Stimulated activated CD8-positive, alpha-beta memory T cell treated with anti-CD3 and anti-CD28 coated beads, Interleukin-4, amount 100 ng/mL, for 24 hours (primary cell): ENCODE data around the gene SAMD11.
"Not testable (repeated sequence)": the region's sequence is repeated elsewhere in the genome, so short reads cannot be mapped to it uniquely, and the experiment has no call there.

Source experiments
- DNase-seq: peaks from one replicate; pipeline ENCODE4 v3.0.0-alpha.2; 2020; ENCODE audit warnings: low read depth

Gene SAMD11

GRCh38 chr1:923131-923990 is at the start of gene SAMD11:
Gene SAMD11 (plus strand): TSS chr1:923923. CDS start chr1:924432, 509 bp downstream.
- DNase-seq: peak; percentile 45

GRCh38 chr1:876428-877208 is 47.1 kb upstream of the SAMD11 start:
- not testable (repeated sequence) for DNase-seq

GRCh38 chr1:877209-877986 is 46.3 kb upstream of the SAMD11 start:
- DNase-seq: not testable (repeated sequence)

- DNase-seq: not testable (repeated sequence)
Measured at GRCh38 chr1:880511-880910, 43.2 kb upstream of the SAMD11 start.

GRCh38 chr1:880915-881314 is 42.8 kb upstream of the SAMD11 start:
- not testable (repeated sequence) for DNase-seq

- no peak for DNase-seq
Measured at GRCh38 chr1:886311-886710, 37.4 kb upstream of the SAMD11 start.

- no peak for DNase-seq
Measured at GRCh38 chr1:886760-887159, 37.0 kb upstream of the SAMD11 start.

- DNase-seq: no peak
Measured at GRCh38 chr1:888297-888696, 35.4 kb upstream of the SAMD11 start.

GRCh38 chr1:889774-890173 is 33.9 kb upstream of the SAMD11 start:
- DNase-seq: not testable (repeated sequence)

GRCh38 chr1:890234-890633 is 33.5 kb upstream of the SAMD11 start:
- DNase-seq: not testable (repeated sequence)

GRCh38 chr1:890661-891060 is 33.1 kb upstream of the SAMD11 start:
- DNase-seq: no peak

GRCh38 chr1:897226-897625 is 26.5 kb upstream of the SAMD11 start:
- DNase-seq: no peak

GRCh38 chr1:897951-898350 is 25.8 kb upstream of the SAMD11 start:
- not testable (repeated sequence) for DNase-seq

- no peak for DNase-seq
Measured at GRCh38 chr1:899636-900317, 23.9 kb upstream of the SAMD11 start.

- no peak for DNase-seq
Measured at GRCh38 chr1:901108-901859, 22.4 kb upstream of the SAMD11 start.

GRCh38 chr1:902802-903201 is 20.9 kb upstream of the SAMD11 start:
- DNase-seq: no peak

- DNase-seq: no peak
Measured at GRCh38 chr1:903305-903704, 20.4 kb upstream of the SAMD11 start.

GRCh38 chr1:903721-904271 is 19.9 kb upstream of the SAMD11 start:
- DNase-seq: no peak

GRCh38 chr1:904310-904950 is 19.3 kb upstream of the SAMD11 start:
- DNase-seq: peak; percentile 75
